ENCODE results near the gene THRB. TPM values are rescaled to one million over a fixed set of nuclear protein-coding genes. Genes with fewer than 3 reads are reported as not detected.
A peak's percentile ranks its signal among the peaks of the same experiment; 100 is the strongest.

THRB gene
- total and polyA plus RNA-seq, 2 experiments from 2014 or later = 26.8 to 60.0 TPM

- 65% methylated on average over 2 of the region's 2 CpGs for WGBS (ENCODE audit: low lambda C conversion rate, missing lambda C conversion rate)
- no peaks in the 10 kb centered on the region for H3K79me2 ChIP-seq
Observed at GRCh38 chr3:24141548-24141947, 353.1 kb downstream of the THRB start.

GRCh38 chr3:24139463-24140412 lies 354.9 kb downstream of the THRB start:
- H3K36me3 ChIP-seq (replicated peaks; ENCODE audit: insufficient read depth, low read depth) = no peaks in the 10 kb centered on the region
- DNase-seq (ENCODE audit: low spot score) = no peak
- WGBS (ENCODE audit: low lambda C conversion rate, missing lambda C conversion rate) = 49% methylated on average over 4 of the region's 4 CpGs
- H3K4me1 ChIP-seq (ENCODE audit: insufficient read depth) = peaks cover 36% of the 10 kb centered on the region
- no peaks in the 10 kb centered on the region for H4K20me1 ChIP-seq (ENCODE audit: insufficient read depth, poor library complexity, severe bottlenecking)
- no peak overlapping the region for H3K4me3 ChIP-seq
- no peaks in the 10 kb centered on the region for H3K9me3 ChIP-seq (ENCODE audit: low read depth)
- no peaks in the 10 kb centered on the region for H3K27me3 ChIP-seq
- H3K27ac ChIP-seq = peak overlapping the region; percentile 81
- H3K9me2 ChIP-seq (replicated peaks; ENCODE audit: insufficient read depth) = no peaks in the 10 kb centered on the region
- peak overlapping the region; percentile 34 for H3K4me2 ChIP-seq
- H2AFZ ChIP-seq = no peak overlapping the region
- H3K79me2 ChIP-seq = no peaks in the 10 kb centered on the region
- TF ChIP-seq CTCF (IDR thresholded peaks at IDR 0.05; ENCODE audit: poor library complexity) (no peak), EZH2phosphoT487 (IDR thresholded peaks at IDR 0.05; ENCODE audit: low read depth, severe bottlenecking, unreplicated experiment) (no peak), EZH2 (IDR thresholded peaks at IDR 0.05; ENCODE audit: borderline replicate concordance) (no peak)

More at GRCh38 chr3:24141548-24141947, 353.1 kb downstream of the THRB start:
- no peaks in the 10 kb centered on the region for H4K20me1 ChIP-seq (ENCODE audit: insufficient read depth, poor library complexity, severe bottlenecking)
- H3K4me1 ChIP-seq (ENCODE audit: insufficient read depth) = peaks cover 48% of the 10 kb centered on the region
- TF ChIP-seq CTCF (IDR thresholded peaks at IDR 0.05; ENCODE audit: poor library complexity) (no peak), EZH2 (IDR thresholded peaks at IDR 0.05; ENCODE audit: borderline replicate concordance) (no peak)
- H2AFZ ChIP-seq = no peak overlapping the region
- H3K27ac ChIP-seq = peak overlapping the region; percentile 81
- no peaks in the 10 kb centered on the region for H3K27me3 ChIP-seq
- H3K4me3 ChIP-seq = no peak overlapping the region
- no peak overlapping the region for H3K4me2 ChIP-seq
- no peaks in the 10 kb centered on the region for H3K9me2 ChIP-seq (replicated peaks; ENCODE audit: insufficient read depth)
- no peak for DNase-seq (ENCODE audit: low spot score)
- H3K36me3 ChIP-seq (replicated peaks; ENCODE audit: insufficient read depth, low read depth) = no peaks in the 10 kb centered on the region
- no peaks in the 10 kb centered on the region for H3K9me3 ChIP-seq (ENCODE audit: low read depth)

GRCh38 chr3:24138876-24139256 lies 355.8 kb downstream of the THRB start:
- no peaks in the 10 kb centered on the region for H3K9me2 ChIP-seq (replicated peaks; ENCODE audit: insufficient read depth)
- no peaks in the 10 kb centered on the region for H3K9me3 ChIP-seq (ENCODE audit: low read depth)
- H2AFZ ChIP-seq = no peak overlapping the region
- H3K4me3 ChIP-seq = no peak overlapping the region
- H3K27ac ChIP-seq = peak overlapping the region; percentile 81
- H3K4me1 ChIP-seq (ENCODE audit: insufficient read depth) = peaks cover 36% of the 10 kb centered on the region
- H4K20me1 ChIP-seq (ENCODE audit: insufficient read depth, poor library complexity, severe bottlenecking) = no peaks in the 10 kb centered on the region
- no peak for DNase-seq (ENCODE audit: low spot score)
- no peaks in the 10 kb centered on the region for H3K36me3 ChIP-seq (replicated peaks; ENCODE audit: insufficient read depth, low read depth)
- WGBS (ENCODE audit: low lambda C conversion rate, missing lambda C conversion rate) = 89% methylated on average over 1 of the region's 1 CpG
- H3K27me3 ChIP-seq = no peaks in the 10 kb centered on the region
- no peaks in the 10 kb centered on the region for H3K79me2 ChIP-seq
- no peak for TF ChIP-seq EZH2phosphoT487 (IDR thresholded peaks at IDR 0.05; ENCODE audit: low read depth, severe bottlenecking, unreplicated experiment)
- TF ChIP-seq EZH2 (IDR thresholded peaks at IDR 0.05; ENCODE audit: borderline replicate concordance) = no peak
- TF ChIP-seq CTCF (IDR thresholded peaks at IDR 0.05; ENCODE audit: poor library complexity) = no peak
- H3K4me2 ChIP-seq = peak overlapping the region; percentile 34
